A673 (cell line): ENCODE measurements around the gene TBC1D5. TPM values are rescaled to one million over a fixed set of nuclear protein-coding genes. Genes with fewer than 3 reads are reported as not detected.

Experiments
- BruUV-seq: library from RNA; stranded (reverse); fragments of 400-500 nt; replicated peaks from 2 replicates; lab custom pipeline; 2021; lab: Mats Ljungman, UMichigan
- CTCF ChIA-PET: fragments of 300-600 bp; sonication (Branson Sonifier 250); formaldehyde crosslinking; loops from one replicate; lab custom pipeline; 2022; ENCODE audit warnings: antibody characterized with exemption; lab: Charles Lee
- POLR2A ChIA-PET: fragments of 300-600 bp; sonication (Branson Sonifier 250); formaldehyde crosslinking; loops from one replicate; lab custom pipeline; 2022; ENCODE audit warnings: antibody characterized with exemption; ENCODE audit not compliant: low non-redundant PET; lab: Charles Lee
- DNase-seq: peaks from one replicate; pipeline ENCODE4 v3.0.0-alpha.2; 2015; ENCODE audit warnings: low spot score
- H3K27ac ChIP-seq: fragments of 200-600 bp; sonication (generic); 2 replicates; pipeline ENCODE4 v1.5.1; 2016; ENCODE audit warnings: mixed run types, low read depth, mild to moderate bottlenecking, mixed read lengths, antibody characterized with exemption, low read length; ENCODE audit not compliant: poor library complexity, severe bottlenecking
- H3K27me3 ChIP-seq: fragments of 200-600 bp; sonication (generic); replicated peaks from 2 replicates; pipeline ENCODE4 v1.6.1; 2017; ENCODE audit warnings: mixed run types, low read depth, mild to moderate bottlenecking, mixed read lengths, antibody characterized with exemption, low read length; ENCODE audit not compliant: insufficient read depth, poor library complexity
- H3K36me3 ChIP-seq: fragments of 200-600 bp; sonication (generic); 2 replicates; pipeline ENCODE4 v1.6.1; 2016; ENCODE audit warnings: mixed run types, mild to moderate bottlenecking, mixed read lengths, antibody characterized with exemption, low read length; ENCODE audit not compliant: insufficient read depth, poor library complexity, severe bottlenecking
- H3K4me1 ChIP-seq: fragments of 200-600 bp; sonication (generic); 2 replicates; pipeline ENCODE4 v1.6.1; 2017; ENCODE audit warnings: mixed run types, mild to moderate bottlenecking, mixed read lengths, antibody characterized with exemption, low read length; ENCODE audit not compliant: insufficient read depth, poor library complexity, severe bottlenecking
- H3K4me3 ChIP-seq: fragments of 200-600 bp; sonication (generic); 2 replicates; pipeline ENCODE4 v1.5.1; 2016; ENCODE audit warnings: low read depth, mixed run types, mild to moderate bottlenecking, mixed read lengths, low read length; ENCODE audit not compliant: poor library complexity, severe bottlenecking
- H3K9me3 ChIP-seq: fragments of 200-600 bp; sonication (generic); 2 replicates; pipeline ENCODE4 v1.6.1; 2016; ENCODE audit warnings: mixed run types, low read depth, mild to moderate bottlenecking, mixed read lengths, antibody characterized with exemption, low read length; ENCODE audit not compliant: poor library complexity, severe bottlenecking
- CTCF ChIP-seq: fragments of 300-800, 200-600 bp; sonication (generic); conservative IDR thresholded peaks from 2 replicates; pipeline ENCODE4 v1.5.1; 2017; ENCODE audit warnings: low read depth, mild to moderate bottlenecking, antibody characterized with exemption, low read length, moderate library complexity, mixed read lengths
- EZH2 ChIP-seq: fragments of 200-600 bp; sonication (generic); IDR thresholded peaks from 2 replicates; pipeline ENCODE4 v1.6.1; 2017; ENCODE audit warnings: borderline replicate concordance, low read depth, mild to moderate bottlenecking, mixed read lengths, antibody characterized with exemption, low read length; ENCODE audit not compliant: poor library complexity, severe bottlenecking
- intact Hi-C: fragments of 100-400 bp; cut with micrococcal nuclease; formaldehyde crosslinking; loops from one replicate; pipeline ENCODE4 v1.10.0; 2022; ENCODE audit not compliant: unreplicated experiment
- total RNA-seq: library from RNA; stranded (reverse); gene quantifications from 2 replicates; pipeline ENCODE4 v1.2.3, GENCODE V29; 2021

Gene TBC1D5
- total RNA-seq, 1 experiment from 2014 or later, result 40.7 TPM

GRCh38 chr3:17431004-17431403, 311.4 kb downstream of the TBC1D5 start:
- TF ChIP-seq EZH2, result no peak
- TF ChIP-seq CTCF, result peak; percentile 63
- CTCF ChIA-PET, result interaction anchor here (1.6 kb wide), 1 partner anchor 410 kb away, joined by 6 read pairs; no protein-coding TSS in a partner anchor

GRCh38 chr3:17430582-17430981, 311.8 kb downstream of the TBC1D5 start:
- BruUV-seq, result no TSS peak
- H3K4me1 ChIP-seq, result no peaks in the 10 kb centered on the region
- H3K36me3 ChIP-seq, result no peaks in the 10 kb centered on the region
- no peak overlapping the region for H3K27ac ChIP-seq
- DNase-seq, result no peak
- CTCF ChIA-PET, result no interaction called here
- H3K9me3 ChIP-seq, result no peaks in the 10 kb centered on the region
- POLR2A ChIA-PET, result no interaction called here
- TF ChIP-seq CTCF, result no peak
- no peak for TF ChIP-seq EZH2
- no peaks in the 10 kb centered on the region for H3K27me3 ChIP-seq
- H3K4me3 ChIP-seq, result no peak overlapping the region
- intact Hi-C loops, result no loop called here

More at GRCh38 chr3:17431004-17431403, 311.4 kb downstream of the TBC1D5 start:
- Histone ChIP-seq H3K4me3 (no peak overlapping the region), H3K4me1 (no peaks in the 10 kb centered on the region), H3K9me3 (no peaks in the 10 kb centered on the region), H3K36me3 (no peaks in the 10 kb centered on the region), H3K27ac (no peak overlapping the region), H3K27me3 (no peaks in the 10 kb centered on the region)
- intact Hi-C loops, result loop anchor here (1.0 kb wide), 2 partner anchors 255 to 410 kb away; no protein-coding TSS in a partner anchor
- BruUV-seq, result no TSS peak
- POLR2A ChIA-PET, result no interaction called here
- peak; percentile 43 for DNase-seq

GRCh38 chr3:17423786-17424536, 318.5 kb downstream of the TBC1D5 start:
- no TSS peak for BruUV-seq
- Histone ChIP-seq H3K4me1 (no peaks in the 10 kb centered on the region), H3K9me3 (no peaks in the 10 kb centered on the region), H3K4me3 (no peak overlapping the region), H3K27me3 (no peaks in the 10 kb centered on the region), H3K36me3 (no peaks in the 10 kb centered on the region), H3K27ac (no peak overlapping the region)
- POLR2A ChIA-PET, result no interaction called here
- intact Hi-C loops, result no loop called here
- TF ChIP-seq CTCF (no peak), EZH2 (no peak)
- DNase-seq, result no peak
- CTCF ChIA-PET, result no interaction called here
